GM19397 (cell line): ENCODE measurements around the gene IRAK4.
"Not testable (repeated sequence)": the region's sequence is repeated elsewhere in the genome, so short reads cannot be mapped to it uniquely, and the experiment has no call there.

Experiments used
- ATAC-seq: cut with Tn5 transposase; IDR thresholded peaks from one replicate; pipeline ENCODE4 v1.9.1; 2021; ENCODE audit warnings: mild to moderate bottlenecking, moderate library complexity; ENCODE audit not compliant: unreplicated experiment

Gene IRAK4

DNA sequence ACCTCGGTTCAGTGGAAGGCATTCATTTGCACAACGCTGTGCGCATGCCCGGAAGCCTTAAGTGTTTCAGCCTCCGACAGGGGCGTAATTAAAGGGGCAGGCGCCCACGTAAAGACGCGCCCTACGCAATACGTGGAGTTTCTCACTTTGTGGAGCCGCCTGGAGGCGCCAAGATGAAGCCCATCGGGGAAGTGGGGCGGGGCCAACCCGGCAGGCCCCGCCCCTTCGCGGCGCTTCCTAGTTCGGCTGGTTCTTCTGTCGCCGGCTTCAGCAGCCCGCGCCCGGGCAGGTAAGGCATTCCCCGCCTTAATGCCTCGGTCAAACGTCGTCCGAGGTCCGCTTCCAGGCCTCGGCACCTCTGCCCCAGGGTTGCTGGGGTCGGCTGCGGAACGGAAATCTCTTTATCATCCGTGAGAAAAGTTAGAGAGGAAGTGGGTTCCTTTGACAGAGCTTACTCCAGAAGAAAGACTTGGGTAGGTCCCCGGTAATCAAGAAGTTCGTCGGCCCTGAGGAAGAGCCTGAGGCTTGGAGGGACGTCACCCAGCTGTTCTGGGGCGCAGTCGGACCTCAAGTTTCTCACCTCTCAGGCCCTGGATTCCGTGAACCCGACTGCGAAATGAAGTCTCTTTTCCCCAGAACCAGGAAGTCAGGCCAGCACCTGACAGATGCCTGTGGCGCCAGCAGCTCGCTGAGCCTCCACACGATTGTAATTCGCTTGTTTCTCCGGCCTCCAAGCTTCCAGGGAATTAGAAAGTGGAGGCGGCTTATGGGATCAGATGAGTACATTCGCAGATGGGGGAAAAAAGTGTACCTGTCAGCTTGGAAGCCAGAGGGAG lies at the start of gene IRAK4, which contains the start of gene PUS7L:
Gene IRAK4, plus strand, starts transcription at position 224 of the 836 bp plus-strand sequence. CDS start 9,161 bp downstream, outside the sequence.
Gene PUS7L, minus strand, starts transcription at position 63 of the 836 bp plus-strand sequence. CDS start 3,545 bp downstream, outside the sequence.
- peak; percentile 98 for ATAC-seq

DNA sequence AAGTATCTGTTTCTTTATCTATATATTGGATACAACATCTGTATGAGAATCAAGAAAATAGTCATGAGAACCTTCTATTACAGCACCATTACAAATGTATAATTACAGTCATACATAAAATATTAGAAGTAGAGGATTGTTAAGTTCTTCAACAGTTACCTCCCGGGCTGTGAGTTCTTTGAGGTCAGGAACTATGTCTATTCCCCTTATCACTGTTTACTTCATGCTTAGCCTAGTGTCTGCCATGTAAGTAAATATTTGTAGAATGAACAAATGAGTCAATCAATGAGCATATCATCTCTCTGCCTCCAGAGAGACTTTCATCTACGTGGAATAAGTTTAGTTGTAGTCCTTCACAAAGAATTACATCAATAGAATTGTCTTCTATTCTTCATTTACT lies 47.4 kb upstream of the IRAK4 start:
- ATAC-seq, result no peak

DNA sequence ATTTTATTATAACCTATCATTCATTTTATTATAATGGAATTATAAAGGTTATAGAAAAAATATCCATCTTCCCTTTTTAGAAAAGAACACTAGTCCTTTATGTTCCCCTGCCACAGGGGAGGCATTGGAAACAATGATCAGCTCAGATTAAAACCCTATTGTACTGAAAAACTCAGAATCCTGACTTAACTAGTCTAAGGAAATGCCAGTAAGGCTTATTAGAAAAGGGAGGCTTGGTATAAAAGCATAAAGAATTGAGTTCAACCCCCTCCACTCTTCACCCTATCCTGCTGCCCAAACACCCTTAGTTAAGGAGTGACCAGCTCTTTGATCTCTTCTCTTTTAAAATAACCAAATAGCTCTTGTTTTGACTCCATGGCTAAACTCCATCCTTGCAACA lies 36.1 kb upstream of the IRAK4 start:
- ATAC-seq, result no peak

DNA sequence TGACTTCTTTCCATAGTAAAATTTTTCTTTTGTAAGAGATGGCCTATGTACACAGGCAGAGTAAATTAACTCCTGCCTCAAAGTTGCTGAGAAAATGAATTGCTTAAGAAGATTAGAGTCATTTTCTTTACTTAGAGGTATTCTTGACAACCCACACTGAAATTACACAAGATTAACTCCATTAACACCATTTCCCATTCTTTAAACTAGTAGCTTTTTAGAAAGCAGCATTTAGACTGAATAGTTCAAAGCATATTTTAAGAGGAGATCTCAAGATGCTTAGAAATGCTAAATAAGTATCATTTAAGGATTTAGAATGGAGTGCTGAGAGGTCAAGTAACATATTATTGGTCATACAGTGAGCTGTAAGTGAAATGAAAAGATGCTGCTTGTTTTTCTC lies 35.6 kb upstream of the IRAK4 start:
- ATAC-seq, result no peak

DNA sequence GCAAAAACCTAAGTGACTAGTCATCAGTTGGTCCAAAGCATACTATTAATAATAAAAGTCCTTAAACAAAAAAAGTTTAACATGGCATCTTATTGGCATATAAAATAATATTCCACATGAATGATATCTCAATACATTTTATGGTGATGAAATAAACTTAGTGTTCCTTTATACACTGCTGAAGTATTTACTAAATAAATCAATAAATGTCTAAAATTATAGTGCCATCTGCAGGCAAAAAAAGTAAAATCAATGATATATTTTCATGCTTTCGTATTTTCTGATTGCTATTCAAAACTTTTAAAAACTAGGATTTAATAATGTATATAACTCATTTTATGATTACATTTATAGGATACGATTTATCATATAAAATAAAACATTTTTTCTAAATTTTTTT lies 30.6 kb upstream of the IRAK4 start:
- ATAC-seq, result no peak

DNA sequence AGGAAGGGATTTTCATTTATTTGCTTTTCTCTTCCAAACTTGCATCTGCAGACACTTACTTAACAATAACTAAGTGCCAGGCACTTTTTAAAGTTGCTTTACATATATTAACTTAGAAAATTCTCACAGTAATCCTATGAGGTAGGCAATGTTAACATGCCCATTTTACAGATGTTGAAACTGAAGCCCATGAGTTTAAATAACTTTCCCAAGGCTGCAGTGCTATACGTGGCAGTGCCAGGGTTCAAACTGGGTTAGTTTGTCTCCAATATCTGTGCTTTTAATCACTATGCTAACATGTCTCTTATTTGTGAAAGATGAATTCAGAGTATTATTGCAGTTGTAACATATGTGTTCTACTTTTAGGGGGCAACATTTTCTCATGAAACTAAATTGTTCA lies 30.1 kb upstream of the IRAK4 start:
- ATAC-seq, result no peak

DNA sequence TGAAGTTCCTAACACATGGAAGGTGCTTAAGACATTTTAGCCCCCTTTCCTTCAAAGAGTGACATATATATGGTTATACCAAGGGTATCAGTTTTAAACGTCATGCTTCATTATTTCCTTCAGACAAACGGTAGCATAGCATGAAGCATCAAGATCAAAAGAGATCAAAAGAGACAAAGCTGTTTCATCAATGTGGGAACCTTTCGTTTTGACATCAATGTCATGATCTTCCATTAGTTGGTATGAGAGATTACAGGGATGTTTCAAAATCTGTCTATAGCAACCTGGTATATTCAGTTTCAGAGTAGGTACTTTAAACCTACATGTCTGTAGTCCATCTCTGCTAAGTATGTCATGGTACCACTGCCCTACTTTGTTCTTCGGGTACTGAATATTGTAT lies 28.5 kb upstream of the IRAK4 start:
- no peak for ATAC-seq

DNA sequence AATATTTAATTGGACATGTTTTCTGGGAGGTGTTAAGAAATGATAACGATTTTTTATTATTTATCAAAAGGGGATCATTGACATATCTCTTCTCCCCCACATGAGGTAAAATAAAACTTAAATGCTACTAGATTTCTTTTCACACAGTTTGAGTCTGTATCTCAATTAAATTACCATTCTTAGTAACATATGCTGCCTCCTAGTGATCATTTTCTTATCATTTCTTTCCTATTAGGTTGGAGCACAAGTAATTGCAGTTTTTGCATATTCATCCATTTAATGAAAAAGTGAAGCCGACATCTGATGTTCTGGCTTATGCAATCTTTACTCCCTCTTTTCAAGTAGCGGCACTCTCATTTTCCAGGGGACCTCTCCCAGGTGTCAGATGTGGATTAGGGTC lies 25.1 kb upstream of the IRAK4 start:
- ATAC-seq, result no peak

DNA sequence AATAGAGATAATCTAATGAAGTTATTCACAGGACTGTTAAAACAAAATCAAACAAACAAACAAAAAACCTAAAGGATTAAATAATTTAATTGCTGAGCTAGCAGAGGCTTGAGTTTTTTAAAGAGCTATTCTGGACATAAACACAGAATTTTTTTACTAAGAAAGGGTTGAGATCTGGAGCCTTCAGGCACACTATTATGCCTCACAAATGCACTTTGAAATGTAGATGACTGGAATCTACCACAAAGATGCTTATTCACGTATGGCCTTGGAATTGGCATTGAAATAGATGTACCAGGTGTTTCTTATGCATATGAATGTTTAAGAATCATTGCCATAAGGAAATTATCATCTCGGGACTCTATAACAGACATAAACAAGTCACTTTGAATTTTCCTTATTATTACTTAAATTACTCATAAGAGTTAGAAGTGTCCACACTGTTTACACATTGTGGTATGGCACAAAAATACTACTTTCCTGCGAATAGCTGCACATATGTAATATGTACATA lies 21.8 kb upstream of the IRAK4 start:
- no peak for ATAC-seq

DNA sequence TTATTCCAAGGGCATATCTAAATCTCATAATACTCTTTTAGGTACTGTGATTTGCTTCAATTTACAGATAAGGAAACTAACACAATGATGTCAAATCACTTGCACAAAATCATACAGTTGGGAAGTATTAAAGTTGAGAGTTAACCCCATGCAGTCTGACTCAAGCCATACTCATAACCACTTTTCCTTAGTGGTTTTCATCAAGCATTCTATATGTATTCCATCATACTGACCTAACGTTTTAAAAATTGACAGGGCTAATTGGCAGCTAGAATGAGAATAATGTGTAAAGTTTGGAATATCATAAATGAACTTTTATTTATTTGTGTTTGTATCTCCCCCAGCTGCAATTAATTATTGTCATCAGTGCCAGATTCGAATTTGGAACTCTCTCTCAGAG lies 21.1 kb upstream of the IRAK4 start:
- ATAC-seq, result no peak

DNA sequence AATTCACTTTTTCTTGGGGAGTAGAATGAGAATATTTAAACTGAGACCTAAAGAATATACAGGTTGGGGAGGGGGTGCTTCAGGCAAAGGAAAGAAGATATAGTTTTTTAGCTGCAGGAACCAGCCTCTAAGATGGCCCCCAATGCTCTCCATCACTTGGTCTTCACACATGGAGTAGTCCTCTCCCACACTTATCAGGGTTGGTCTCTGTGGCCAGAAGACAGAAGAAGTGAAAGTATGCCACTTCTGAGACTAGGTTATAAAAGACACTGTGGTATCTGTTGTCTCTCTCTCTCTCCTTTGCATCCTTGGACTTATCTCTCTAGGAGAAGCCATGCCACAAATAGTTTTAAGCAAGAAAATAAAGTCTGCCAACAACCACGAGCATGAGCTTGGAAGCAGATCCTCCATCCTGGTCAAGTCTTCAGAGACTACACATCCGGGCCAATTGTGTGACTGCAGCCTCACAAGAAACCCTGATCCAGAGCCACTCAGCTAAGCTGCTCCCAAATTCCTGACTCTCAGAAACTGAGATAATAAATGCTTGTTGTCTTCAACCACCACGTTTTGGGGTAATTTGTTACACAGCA lies 18.1 kb upstream of the IRAK4 start:
- no peak for ATAC-seq

DNA sequence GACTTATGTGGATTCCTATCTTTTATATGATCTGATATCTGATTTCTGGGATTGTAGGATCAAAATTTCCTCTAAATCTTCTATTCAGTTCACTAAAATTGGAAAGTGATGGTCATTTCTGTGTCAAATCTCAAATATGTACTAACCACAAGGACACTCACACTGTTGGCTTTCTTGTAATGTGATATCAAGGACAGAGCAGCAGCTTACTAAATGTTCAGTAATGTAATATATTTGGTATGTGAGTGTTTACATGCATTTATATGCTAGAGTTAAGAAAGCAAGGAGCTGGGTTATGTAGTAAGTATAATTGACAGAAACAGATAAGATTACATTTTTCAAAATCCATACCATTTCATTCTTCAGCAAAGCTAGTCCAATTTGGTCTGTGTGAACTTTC lies 16.6 kb upstream of the IRAK4 start:
- ATAC-seq, result no peak

DNA sequence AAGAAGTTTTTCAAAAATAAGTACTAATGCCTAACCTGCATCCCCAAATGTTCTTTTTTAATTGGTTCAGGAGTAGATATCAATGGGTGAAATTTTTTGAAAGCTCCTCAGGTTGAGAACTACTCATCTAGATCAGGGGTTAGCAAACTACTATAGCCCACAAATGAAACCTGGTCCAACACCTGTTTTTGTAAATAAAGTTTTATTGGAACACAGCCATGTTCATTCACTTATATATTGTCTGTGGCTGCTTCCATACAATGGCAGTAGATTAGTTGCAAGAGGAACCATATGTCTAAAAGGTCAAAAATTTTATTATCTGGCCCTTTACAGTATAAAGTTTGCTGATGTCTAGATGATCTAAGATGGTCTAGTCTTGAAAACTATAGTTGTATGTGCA lies 13.9 kb upstream of the IRAK4 start:
- ATAC-seq, result no peak

DNA sequence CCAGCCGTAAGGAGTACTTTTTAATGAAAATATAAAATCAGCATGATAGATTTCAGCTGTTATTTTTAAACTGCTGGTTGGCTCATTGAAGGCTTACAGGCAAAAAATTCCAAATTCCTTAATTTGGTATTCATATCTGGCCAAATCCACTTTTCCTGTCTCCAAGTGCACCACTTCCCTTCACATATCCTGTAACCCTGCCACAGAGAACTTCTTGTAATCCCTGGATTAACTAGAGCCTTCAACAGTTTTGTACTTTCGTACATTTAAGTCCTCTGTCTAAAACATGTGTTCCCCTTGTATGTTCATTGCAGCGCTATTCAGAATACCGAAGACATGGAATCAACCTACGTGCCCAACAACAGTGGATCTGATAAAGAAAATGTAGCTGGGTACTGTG lies 9.7 kb upstream of the IRAK4 start:
- ATAC-seq, result no peak

DNA sequence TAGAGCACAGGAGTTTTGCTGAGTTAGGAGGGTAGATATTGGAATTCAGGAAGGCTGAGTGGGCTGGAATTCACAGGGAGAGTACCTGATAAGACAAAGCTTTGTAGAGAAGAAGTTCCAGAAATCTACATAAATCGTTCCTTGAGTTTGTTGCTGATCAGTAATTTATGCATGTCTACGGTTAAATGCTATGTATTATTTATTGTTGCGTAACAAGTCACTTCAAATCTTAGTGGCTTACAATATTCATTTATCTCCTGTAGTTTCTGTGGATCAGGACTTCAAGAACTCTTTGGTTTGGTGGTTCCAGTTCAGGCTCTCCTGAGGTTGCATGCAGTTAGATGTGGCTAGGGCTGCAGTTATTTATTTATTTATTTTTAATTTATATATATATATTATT lies 7.9 kb upstream of the IRAK4 start:
- no peak for ATAC-seq

DNA sequence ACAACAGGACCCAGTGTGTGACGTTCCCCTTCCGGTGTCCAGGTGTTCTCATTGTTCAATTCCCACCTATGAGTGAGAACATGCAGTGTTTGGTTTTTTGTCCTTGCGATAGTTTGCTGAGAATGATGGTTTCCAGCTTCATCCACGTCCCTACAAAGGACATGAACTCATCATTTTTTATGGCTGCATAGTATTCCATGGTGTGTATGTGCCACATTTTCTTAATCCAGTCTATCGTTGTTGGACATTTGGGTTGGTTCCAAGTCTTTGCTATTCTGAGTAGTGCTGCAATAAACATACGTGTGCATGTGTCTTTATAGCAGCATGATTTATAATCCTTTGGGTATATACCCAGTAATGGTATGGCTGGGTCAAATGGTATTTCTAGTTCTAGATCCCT lies 7.4 kb upstream of the IRAK4 start:
- ATAC-seq, result not testable (repeated sequence)

DNA sequence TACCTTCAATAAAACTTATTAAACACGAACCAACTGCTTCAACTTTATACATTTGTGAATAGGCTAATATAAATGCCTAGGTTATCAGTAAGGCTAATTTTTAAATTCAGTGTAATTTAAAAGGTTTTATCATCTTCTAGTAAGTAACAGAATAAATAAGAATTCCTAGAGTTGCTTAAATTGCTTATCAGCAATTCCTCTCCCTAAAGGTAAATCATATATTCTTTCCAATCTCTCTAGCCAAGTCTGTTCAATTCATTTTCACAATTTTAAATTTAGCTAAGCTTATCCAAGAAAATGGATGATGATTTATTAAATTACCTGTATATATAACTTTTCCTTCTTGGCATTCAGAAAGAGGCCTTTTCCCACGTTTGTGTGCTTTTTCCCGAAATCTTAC lies 4.7 kb upstream of the IRAK4 start:
- ATAC-seq, result no peak

DNA sequence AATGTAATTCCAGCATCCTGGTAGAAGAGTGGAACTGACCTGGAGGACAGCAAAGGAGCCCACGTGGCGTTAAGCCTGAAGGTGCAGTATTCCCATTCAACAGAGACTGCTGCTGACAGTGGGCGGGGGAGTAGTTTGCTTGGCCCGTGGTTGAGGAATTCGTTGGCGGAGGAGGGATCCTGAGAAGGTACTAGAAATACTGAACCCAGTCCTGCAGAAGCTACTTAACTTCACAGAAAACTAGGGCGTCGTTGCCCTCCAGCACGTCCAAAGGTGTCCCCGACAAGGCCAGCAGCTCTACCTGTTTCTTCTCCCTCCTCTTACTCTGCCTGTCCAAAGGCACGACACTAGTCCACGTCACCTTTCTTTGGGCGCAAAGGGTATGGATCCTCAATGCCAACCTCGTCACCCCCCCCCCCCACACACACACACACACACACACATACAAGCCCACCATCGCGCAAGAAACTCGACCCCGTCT lies 464 bp upstream of the IRAK4 start:
- no peak for ATAC-seq

DNA sequence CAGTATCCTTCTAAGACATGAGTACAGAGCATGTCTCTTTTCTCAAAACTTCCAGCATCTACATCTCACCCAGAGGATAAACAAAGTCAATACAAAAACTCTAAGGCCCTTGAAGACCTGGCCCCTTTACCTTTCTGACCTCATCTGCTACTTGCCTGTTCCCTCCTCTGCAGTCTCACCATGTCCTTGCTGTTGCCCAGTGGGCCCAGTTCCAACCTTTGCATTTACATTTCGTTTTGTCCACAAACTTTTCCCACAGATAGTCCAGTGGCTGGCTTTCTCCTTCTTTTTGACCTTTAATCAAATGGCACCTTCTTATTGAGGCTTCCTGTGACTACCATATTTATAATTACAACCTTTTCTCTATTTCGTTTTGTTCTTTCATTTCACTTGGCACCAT lies 1.6 kb downstream of the IRAK4 start:
- no peak for ATAC-seq

DNA sequence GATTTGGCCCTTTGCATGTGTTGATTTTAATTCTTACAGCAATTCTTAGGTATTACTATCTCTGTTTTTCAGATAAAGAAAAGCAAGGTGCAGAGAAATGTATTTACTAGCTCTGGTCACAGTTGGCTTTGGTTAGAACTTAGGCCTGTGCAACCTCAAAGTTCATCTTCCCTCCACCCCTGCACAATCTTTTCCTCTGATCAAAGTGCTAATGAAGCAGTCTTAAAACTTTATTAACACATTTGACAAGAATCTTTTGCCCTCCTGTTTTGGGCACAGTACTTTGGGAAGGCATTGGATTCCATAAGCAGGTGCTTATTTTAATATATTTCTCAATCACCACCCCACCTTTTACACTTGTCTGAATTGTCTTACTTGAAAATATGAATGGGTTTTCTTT lies 2.7 kb downstream of the IRAK4 start:
- ATAC-seq, result no peak

DNA sequence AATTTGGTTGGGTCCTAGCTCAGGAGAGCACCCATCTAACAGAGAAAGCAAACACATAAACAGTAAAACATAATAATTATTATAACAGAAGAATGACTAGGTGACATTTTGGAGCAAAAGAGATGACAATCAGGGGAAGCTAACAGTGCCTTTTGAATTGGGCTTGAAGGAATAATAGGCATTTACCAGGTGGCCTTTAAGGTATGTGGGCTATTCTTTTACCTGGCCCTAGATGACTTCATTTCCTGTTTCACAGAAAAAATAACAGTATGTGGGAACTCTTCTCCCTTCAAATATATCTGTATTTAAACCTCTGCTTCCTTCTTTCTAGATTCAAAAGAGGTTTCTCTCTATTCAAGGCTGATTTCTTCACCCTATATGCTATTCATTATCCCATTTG lies 3.8 kb downstream of the IRAK4 start:
- no peak for ATAC-seq

DNA sequence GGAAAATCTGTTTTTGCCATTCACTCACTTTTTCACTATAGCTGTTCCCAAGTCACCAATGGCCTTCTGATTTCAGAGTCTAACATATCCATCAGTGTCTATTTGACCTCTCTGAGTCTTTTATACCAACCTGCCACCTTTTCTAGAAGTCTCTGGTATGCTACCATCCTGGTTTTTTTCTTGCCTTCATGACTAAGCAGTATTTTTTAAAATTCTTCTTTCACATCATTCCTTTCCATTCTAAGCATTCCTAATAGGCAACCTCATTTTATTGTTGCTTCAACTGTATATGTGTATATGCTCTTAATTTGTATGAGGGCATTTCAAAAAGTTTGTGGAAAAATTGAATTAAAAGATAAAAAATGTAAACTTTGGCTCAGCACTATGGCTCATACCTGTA lies 5.0 kb downstream of the IRAK4 start:
- ATAC-seq, result no peak
